ENCODE results near the gene ATP1A4. TPM values are rescaled to one million over a fixed set of nuclear protein-coding genes. Genes with fewer than 3 reads are reported as not detected.

Gene ATP1A4
- total and polyA plus RNA-seq, 4 donors, result 0.06 to 0.09 (median 0.08) TPM; not detected in 1

DNA sequence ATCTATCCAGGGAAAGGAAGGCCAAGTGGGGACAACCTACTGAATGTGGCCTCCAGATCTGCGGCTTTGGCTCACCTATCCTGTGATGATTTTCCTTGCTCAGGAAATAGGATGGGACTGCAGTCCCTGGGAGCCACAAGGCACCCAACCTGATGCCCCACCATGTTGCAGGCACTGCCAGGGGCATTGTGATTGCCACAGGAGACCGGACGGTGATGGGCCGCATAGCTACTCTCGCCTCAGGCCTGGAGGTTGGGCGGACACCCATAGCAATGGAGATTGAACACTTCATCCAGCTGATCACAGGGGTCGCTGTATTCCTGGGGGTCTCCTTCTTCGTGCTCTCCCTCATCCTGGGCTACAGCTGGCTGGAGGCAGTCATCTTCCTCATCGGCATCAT, 24.0 kb upstream of the ATP1A4 start:
- no peak overlapping the region for H3K9ac ChIP-seq (ENCODE audit: insufficient read depth in 1 of 2, low read length in 2 of 2)
- H3K4me1 ChIP-seq (ENCODE audit: control insufficient read depth in 5 of 5, insufficient read depth in 5 of 5, low read length in 5 of 5), result peaks cover 0 to 9% (median 0%) of the 10 kb centered on the region in 5 donors
- ATAC-seq (ENCODE audit: insufficient read depth, low FRiP score), result no peak
- WGBS, 2 donors, result 95 to 100% methylated on average over 9 of the region's 9 CpGs
- no peak overlapping the region for H3K4me3 ChIP-seq
- DNase-seq, result no peak
- no peaks in the 10 kb centered on the region for H3K36me3 ChIP-seq (ENCODE audit: control insufficient read depth in 4 of 4, insufficient read depth in 4 of 4, low read length in 4 of 4)
- no peaks in the 10 kb centered on the region for H3K9me3 ChIP-seq (ENCODE audit: control insufficient read depth in 4 of 4, insufficient read depth in 3 of 4, low read length in 3 of 4)
- H3K27ac ChIP-seq (ENCODE audit: low read depth in 1 of 2, low read length in 1 of 2), result no peak overlapping the region
- no peaks in the 10 kb centered on the region for H3K27me3 ChIP-seq (ENCODE audit: control insufficient read depth in 3 of 3, insufficient read depth in 3 of 3, low read length in 2 of 3)
- TF ChIP-seq, protein P1, sequence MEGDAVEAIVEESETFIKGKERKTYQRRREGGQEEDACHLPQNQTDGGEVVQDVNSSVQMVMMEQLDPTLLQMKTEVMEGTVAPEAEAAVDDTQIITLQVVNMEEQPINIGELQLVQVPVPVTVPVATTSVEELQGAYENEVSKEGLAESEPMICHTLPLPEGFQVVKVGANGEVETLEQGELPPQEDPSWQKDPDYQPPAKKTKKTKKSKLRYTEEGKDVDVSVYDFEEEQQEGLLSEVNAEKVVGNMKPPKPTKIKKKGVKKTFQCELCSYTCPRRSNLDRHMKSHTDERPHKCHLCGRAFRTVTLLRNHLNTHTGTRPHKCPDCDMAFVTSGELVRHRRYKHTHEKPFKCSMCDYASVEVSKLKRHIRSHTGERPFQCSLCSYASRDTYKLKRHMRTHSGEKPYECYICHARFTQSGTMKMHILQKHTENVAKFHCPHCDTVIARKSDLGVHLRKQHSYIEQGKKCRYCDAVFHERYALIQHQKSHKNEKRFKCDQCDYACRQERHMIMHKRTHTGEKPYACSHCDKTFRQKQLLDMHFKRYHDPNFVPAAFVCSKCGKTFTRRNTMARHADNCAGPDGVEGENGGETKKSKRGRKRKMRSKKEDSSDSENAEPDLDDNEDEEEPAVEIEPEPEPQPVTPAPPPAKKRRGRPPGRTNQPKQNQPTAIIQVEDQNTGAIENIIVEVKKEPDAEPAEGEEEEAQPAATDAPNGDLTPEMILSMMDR (IDR thresholded peaks at IDR 0.05; ENCODE audit: control extremely low read depth, extremely low read depth), result no peak

DNA sequence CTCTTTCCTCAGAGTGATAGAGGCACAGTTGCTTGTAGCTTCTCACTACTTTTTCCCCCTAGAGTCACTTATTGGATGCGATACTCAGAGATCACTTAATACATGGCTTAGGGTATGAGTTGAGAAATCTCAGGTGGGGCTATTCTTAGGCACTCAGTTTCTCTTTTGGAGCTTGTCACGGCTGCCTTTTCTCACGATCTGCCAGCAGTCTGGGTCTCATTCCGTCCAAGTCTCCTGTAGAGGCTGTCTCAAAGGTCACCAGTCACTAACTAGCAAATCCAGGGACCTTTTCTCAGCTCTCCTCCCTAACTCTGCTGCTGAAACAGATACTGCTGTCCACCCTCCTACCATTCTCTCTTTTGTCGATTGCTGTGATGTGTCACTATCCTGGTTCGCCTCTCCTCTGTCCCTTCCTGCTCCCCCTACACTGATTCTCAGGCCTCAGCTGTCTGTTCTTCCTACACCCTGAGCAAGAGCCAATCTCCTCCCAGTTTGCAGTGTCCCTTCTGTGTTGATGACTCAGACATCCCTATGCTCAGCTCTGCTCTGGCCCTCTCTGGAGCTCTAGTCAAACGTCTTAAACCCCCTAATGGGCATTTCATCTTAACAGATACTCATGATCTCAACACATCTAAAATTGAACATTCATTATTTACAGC, 23.4 kb upstream of the ATP1A4 start:
- ATAC-seq (ENCODE audit: insufficient read depth, low FRiP score) (no peak), DNase-seq (no peak)
- Histone ChIP-seq H3K9me3 (ENCODE audit: control insufficient read depth in 4 of 4, insufficient read depth in 3 of 4, low read length in 3 of 4) (no peaks in the 10 kb centered on the region), H3K4me3 (no peak overlapping the region), H3K4me1 (ENCODE audit: control insufficient read depth in 5 of 5, insufficient read depth in 5 of 5, low read length in 5 of 5) (peaks cover 0 to 9% (median 0%) of the 10 kb centered on the region in 5 donors), H3K27ac (ENCODE audit: low read depth in 1 of 2, low read length in 1 of 2) (peak overlapping the region in 1 of 2 donors; percentile 5), H3K9ac (ENCODE audit: insufficient read depth in 1 of 2, low read length in 2 of 2) (no peak overlapping the region), H3K36me3 (ENCODE audit: control insufficient read depth in 4 of 4, insufficient read depth in 4 of 4, low read length in 4 of 4) (no peaks in the 10 kb centered on the region), H3K27me3 (ENCODE audit: control insufficient read depth in 3 of 3, insufficient read depth in 3 of 3, low read length in 2 of 3) (no peaks in the 10 kb centered on the region)
- WGBS, 2 donors, result 74 to 85% methylated on average over 7 of the region's 7 CpGs
- TF ChIP-seq, protein P1 (IDR thresholded peaks at IDR 0.05; ENCODE audit: control extremely low read depth, extremely low read depth), result no peak

DNA sequence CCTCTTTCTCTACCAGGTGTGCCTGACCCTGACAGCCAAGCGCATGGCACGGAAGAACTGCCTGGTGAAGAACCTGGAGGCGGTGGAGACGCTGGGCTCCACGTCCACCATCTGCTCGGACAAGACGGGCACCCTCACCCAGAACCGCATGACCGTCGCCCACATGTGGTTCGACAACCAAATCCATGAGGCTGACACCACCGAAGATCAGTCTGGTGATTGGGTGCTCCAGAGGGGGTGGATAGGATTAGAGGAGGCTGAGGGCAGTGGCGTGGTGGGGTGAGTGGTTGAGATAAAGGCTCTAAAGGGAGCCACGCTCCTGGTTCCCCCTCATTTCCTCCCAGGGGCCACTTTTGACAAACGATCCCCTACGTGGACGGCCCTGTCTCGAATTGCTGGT, 22.8 kb upstream of the ATP1A4 start:
- 92 to 93% methylated on average over 18 of the region's 18 CpGs for WGBS, 2 donors

More for the DNA sequence above, 22.8 kb upstream of the ATP1A4 start:
- Histone ChIP-seq H3K9ac (ENCODE audit: insufficient read depth in 1 of 2, low read length in 2 of 2) (no peak overlapping the region), H3K27ac (ENCODE audit: low read depth in 1 of 2, low read length in 1 of 2) (no peak overlapping the region), H3K27me3 (ENCODE audit: control insufficient read depth in 3 of 3, insufficient read depth in 3 of 3, low read length in 2 of 3) (no peaks in the 10 kb centered on the region), H3K9me3 (ENCODE audit: control insufficient read depth in 4 of 4, insufficient read depth in 3 of 4, low read length in 3 of 4) (no peaks in the 10 kb centered on the region), H3K4me1 (ENCODE audit: control insufficient read depth in 5 of 5, insufficient read depth in 5 of 5, low read length in 5 of 5) (peaks cover 0 to 9% (median 0%) of the 10 kb centered on the region in 5 donors), H3K36me3 (ENCODE audit: control insufficient read depth in 4 of 4, insufficient read depth in 4 of 4, low read length in 4 of 4) (no peaks in the 10 kb centered on the region), H3K4me3 (no peak overlapping the region)
- DNase-seq (no peak), ATAC-seq (ENCODE audit: insufficient read depth, low FRiP score) (no peak)
- TF ChIP-seq, protein P1 (IDR thresholded peaks at IDR 0.05; ENCODE audit: control extremely low read depth, extremely low read depth), result no peak

Data from lung (tissue), 12 donors.